Fibroblast of peridontal ligament (primary cell): ENCODE data around the gene CCT8.

Experiments
- DNase-seq: peaks from one replicate; pipeline ENCODE4 v3.0.0-alpha.2; 2010; ENCODE audit errors: extremely low read depth

Gene CCT8, protein sequence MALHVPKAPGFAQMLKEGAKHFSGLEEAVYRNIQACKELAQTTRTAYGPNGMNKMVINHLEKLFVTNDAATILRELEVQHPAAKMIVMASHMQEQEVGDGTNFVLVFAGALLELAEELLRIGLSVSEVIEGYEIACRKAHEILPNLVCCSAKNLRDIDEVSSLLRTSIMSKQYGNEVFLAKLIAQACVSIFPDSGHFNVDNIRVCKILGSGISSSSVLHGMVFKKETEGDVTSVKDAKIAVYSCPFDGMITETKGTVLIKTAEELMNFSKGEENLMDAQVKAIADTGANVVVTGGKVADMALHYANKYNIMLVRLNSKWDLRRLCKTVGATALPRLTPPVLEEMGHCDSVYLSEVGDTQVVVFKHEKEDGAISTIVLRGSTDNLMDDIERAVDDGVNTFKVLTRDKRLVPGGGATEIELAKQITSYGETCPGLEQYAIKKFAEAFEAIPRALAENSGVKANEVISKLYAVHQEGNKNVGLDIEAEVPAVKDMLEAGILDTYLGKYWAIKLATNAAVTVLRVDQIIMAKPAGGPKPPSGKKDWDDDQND

DNA sequence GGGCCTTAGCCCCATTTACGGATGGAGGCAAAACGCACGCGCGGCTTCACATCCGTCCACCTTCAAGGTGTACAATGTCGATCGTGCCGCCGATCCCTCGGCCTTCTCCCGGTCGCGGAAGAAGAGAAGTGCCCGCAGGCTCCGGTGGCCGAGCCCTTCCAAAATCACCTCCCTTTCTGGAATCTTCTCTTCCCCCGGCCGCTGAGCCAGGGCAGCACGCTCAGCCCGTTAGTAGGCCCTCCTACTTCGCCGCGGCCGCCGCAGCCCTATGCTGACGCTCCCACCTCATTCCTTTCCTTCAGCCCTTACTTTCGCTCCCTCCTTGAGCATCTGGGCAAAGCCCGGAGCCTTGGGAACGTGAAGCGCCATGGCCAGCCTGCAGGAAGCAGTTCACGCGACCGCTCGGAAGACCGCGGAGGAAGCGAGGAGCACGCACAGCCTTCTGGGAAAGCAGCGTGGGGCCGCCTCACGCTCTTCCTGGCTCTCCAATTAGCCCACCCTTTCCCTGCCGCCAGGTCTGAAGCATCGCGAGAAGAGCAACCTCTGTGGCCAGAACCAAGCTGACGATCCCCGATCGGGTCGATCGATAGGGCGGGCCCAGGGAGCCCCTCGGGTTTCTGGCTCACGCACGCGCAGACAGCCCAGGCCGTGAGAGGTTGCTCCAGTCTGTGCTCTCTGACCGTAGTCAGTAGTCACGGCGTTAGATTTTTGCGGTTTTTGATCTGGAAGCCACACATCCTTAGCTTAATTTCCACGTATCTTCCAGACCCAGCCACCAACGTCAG is at the start of gene CCT8:
Gene CCT8 (minus strand): TSS at position 427 of the 785 bp plus-strand sequence. CDS start 58 bp downstream, at position 369.
- DNase-seq = peak; percentile 100

DNA sequence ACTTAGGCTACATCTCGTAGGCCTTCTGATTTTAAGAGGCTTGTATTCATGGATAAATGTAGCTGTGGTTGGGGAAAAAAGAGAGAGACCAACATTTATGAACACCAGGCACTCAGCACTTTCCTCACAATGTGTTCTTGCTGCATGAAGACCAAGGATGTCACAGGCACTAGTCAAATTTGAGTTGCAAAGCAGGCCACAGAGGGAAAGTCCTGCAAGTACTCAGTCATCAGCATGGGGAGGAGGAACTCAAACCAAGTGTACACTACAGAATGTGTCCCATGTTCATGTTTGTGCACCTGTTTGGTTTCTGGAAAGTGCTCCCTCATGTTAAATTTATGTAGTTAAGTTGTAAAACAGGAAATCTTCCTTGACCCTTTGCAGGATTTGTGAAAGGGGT is 48.3 kb upstream of the CCT8 start:
- no peak for DNase-seq

GRCh38 chr21:29117372-29117955 is 44.0 kb upstream of the CCT8 start:
- DNase-seq = no peak

GRCh38 chr21:29115899-29116298 is 42.5 kb upstream of the CCT8 start:
- DNase-seq = peak; percentile 45

DNA sequence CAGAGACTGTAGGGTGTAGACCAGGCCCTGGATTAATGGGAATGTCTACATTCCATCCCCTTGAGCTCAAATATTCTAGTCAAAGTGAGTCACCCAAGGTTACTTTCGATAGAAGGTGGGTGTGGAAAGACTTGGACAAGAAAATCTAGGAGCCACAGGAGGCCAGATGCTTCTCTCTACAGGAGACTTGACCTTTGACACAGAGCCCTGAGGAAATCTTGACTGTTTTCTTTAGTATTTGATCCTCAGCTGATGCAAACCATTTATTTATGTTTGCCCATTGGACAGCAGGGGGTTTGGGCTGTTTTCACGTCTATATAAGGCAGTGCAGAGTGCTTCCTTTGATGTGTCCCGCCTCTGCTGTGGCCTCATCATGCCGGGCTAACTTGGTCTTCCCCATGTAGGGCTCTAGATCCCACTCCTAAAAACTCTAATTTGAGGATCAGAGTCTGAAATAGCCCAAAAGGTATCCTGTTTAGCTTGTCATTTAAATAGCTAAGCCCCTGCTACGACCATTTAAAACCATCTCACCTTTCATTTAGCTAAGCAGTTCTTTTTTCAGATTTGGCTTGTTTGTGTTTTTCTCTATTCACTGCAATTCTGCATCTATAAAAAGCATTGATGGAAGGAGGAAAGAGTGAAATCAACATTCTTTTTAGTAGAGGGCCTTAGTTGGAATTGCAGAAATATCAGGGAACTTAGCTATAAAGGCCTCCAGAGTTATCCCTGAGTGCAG is 41.5 kb upstream of the CCT8 start:
- DNase-seq = peak; percentile 66

DNA sequence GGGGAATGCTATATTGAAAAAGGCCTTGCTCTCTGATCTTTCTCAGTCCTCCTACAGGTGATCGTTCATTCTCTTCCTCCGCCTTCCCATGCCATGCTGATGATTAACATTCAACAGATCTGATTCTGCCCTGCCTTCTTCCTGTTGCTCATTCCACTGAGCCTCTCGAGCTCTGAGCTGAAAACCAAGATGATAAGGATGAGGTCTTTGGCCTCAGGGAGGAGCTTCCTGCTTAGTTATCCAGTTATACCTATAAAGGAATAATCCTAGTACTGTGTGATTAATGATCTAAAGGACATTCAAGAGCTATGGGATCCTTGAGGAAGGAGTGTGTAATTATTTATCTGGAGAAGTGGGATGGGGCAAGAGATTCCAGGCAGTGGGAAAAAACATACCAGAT is 31.8 kb upstream of the CCT8 start:
- no peak for DNase-seq

DNA sequence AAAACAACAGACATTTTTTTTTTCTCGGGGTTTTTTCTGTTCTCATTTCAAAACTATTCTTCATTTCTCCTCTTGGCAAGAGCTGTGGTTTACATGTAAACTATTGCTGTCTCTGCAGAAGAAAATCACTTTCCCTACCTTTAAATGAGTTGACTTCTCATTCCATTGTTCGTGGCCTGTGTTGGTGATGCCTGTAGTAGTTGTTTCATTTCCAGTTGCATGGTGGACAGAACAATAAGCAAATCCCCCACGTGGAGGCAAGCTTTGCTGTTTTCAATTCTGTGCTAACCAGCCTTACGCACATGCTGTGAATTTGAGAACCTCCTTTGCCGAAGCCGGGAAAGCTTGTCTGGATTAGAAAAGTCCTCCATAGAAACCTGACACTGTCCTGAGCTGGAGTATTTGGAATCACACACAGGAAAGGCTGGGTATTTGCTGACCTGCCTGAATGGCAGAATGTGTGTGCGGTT is 30.8 kb upstream of the CCT8 start:
- DNase-seq = peak; percentile 55

DNA sequence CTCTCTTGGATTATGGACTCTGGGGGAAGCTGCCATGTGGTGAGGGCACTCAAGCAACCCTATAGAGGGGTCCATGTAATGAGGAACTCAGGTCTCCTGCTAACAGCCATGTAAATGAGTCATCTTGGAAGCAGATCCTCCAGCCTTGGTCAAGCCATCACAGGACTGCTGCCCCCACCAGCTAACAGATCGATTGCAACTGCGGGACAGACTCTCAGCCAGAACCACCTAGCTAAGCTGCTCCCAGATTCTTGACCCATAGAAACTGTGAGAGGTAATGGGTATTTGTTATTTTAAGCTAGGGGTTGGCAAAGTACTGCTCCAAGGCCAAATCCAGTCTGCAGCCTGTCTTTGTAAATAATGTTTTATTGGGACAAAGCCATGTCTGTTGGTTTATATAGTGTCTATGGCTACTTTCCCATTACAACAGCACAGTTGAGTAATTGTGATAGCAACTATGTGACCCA is 29.4 kb upstream of the CCT8 start:
- DNase-seq = peak; percentile 43

GRCh38 chr21:29098156-29098555 is 24.7 kb upstream of the CCT8 start:
- DNase-seq = peak; percentile 36

GRCh38 chr21:29096218-29097015 is 23.0 kb upstream of the CCT8 start:
- no peak for DNase-seq

- DNase-seq = peak; percentile 66
These were observed 18.9 kb upstream of the CCT8 start for GRCh38 chr21:29092102-29092959.

DNA sequence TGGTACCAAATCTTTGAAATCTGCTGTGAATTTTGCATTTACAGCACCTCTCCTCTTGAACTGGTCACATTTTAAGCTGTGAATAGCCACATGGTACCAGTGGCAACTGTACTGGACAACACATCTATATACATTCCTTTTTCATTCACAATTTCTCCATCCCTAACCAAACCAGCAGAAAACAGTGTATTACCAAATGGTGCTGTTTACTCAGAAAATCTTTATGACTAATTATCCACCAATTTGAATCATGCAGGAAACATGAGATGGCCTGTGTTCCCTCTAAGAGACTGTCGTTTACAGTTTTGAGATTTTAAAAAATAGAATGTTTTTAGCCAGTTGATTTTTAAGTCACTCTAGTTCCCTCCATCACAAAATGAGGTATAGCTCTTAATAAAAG is 17.6 kb upstream of the CCT8 start:
- peak; percentile 81 for DNase-seq

- DNase-seq = no peak
These were observed 11.8 kb upstream of the CCT8 start for GRCh38 chr21:29085106-29085752.

DNA sequence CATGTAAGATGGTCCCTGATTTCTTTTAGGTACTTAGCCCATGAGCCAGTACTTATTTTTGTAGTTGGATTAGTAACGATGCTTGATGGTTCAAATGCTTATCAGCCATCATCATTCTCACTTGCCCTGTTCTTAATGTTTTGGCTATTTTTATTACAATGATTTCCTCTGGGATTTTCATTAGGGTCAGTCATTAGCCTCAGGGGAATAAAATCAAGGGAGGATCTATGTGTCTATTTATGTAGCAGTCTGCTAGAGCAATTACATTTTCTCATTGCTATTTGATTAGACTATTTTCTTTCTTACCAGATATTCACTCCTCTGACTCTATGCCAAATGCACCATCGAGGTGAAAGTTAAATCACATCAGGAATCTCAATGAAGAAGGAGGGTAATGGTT is 10.9 kb upstream of the CCT8 start:
- no peak for DNase-seq

DNA sequence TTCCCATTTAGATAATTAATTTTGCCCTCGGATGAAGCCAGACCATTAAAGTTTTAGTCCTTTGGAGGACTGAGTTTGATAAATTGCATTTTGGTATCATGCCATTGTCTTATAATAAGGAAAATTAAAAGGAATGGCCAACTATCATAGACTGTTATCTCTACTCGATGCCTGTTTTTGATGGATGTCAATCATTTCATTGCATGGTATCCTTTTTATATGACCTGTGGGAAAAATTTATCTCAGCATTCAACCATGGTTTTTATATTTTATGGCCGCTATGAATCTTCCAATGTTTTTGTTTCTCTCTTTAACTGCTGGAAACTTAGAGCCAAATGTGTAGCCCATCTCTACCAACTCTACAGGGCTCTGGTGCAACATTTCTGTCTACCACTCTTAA is 9.9 kb upstream of the CCT8 start:
- no peak for DNase-seq

DNA sequence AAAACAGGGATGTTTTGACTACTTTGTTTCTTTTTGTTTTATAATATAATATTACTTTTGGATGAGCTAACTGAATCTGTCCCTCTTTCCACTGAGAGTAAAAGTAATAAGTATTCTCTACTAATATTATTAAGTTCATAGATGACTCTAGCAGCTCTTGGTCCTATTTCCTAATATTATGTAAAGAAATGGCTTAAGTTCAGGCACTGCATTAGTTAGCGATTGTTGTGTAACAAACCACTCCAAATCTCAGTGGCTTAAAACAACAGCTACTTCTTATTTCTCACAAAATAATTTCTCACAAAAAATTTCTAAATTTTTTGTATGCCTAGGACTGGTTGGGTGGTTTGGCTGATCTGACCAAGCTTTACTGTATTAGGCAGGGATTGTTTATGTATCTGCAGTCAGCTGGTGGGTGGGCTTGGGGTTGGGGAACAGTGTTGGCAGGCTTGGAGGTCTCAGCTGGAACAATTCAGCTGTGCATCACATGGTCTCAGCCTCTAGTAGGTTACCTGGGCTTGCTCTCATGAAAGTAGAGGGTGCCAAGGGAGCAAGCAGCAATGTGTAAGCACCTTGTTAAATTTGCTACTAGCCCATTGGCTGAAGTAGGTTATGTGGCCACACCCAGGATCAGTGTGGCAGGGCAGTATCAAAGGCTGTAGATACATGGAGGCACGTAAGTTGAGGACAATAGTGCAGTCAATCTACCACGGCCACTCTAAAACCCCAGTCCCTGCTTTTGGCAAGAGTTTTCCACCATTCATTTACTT is 8.8 kb upstream of the CCT8 start:
- DNase-seq = no peak

- peak; percentile 41 for DNase-seq
These were observed 7.0 kb upstream of the CCT8 start for GRCh38 chr21:29080454-29080941.
